ENCODE data around the gene GTF3C2. TPM values are rescaled to one million over a fixed set of nuclear protein-coding genes. Genes with fewer than 3 reads are reported as not detected.

The GTF3C2 gene
- total and polyA plus RNA-seq, 2 of the 4 experiments (the other 2 are of a cell fraction) = 25.5 to 36.9 TPM

DNA sequence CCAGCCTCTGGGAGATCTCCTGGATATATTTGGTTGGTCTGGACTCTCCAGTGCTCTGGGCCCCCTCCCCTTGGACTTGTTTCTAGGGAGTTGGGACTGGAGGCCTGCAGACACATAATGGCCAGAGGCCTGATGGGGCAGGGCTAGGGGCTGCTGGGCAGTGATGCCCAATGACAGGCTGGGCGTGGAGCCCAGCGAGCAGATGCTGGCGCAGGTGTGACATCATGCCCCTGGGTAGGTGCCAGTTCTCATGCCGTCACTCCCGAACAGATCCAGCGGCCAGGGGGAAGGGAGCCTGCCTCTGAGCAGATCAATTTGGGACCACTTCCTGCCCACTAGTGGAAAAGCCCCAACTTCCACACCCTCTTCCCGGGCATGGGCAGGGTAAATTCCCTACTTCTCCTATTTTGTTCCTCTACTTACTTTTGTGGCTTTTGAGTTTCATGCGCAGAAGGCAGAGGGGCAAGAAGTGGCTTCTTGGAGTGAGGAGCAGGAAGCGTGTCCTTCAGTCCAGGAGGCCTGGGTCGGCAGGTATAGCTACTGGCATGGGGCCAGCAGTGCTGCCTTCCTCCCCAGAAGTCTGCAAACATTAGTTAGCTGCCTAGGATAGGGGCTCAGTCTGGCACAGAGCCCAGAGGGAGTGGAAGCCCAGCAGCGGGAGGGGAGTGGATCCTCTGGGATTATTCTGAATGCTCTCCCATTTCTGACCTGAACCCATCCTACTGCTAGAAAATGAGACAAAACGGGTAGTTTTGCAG, 39.7 kb downstream of the GTF3C2 start:
- H3K27ac ChIP-seq (ENCODE audit: insufficient read depth, low read length) = no peak overlapping the region
- H3K4me1 ChIP-seq (ENCODE audit: control insufficient read depth, insufficient read depth, low read length) = peaks cover 7% of the 10 kb centered on the region
- peaks cover 7 to 29% of the 10 kb centered on the region in 2 experiments for H3K79me1 ChIP-seq (ENCODE audit: low read depth in 1 of 2, low read length in 2 of 2)
- H2BK15ac ChIP-seq (ENCODE audit: low read depth, low read length) = no peak overlapping the region
- H3K56ac ChIP-seq (ENCODE audit: extremely low read depth, insufficient read depth, low read length) = no peak overlapping the region
- ATAC-seq (ENCODE audit: low read depth) (no peak), DNase-seq (no peak)
- H3K23ac ChIP-seq (ENCODE audit: low read depth, low read length) = no peak overlapping the region
- no peak overlapping the region for H3K18ac ChIP-seq (ENCODE audit: low read depth, low read length)
- no peak overlapping the region for H4K8ac ChIP-seq (ENCODE audit: low read depth in 2 of 2, low read length in 2 of 2)
- H3K9me3 ChIP-seq (ENCODE audit: control insufficient read depth, insufficient read depth, low read length) = no peaks in the 10 kb centered on the region
- no peak overlapping the region for H2AFZ ChIP-seq (replicated peaks; ENCODE audit: low read length, poor library complexity)
- H3K36me3 ChIP-seq (ENCODE audit: control insufficient read depth, insufficient read depth, low read length) = peaks cover 11% of the 10 kb centered on the region
- no peak overlapping the region for H4K91ac ChIP-seq (ENCODE audit: insufficient read depth, low read depth, low read length)
- no peaks in the 10 kb centered on the region for H3K27me3 ChIP-seq (ENCODE audit: control insufficient read depth, insufficient read depth, low read length)
- H3K4ac ChIP-seq (ENCODE audit: low read depth, low read length) = no peak overlapping the region
- H3K9ac ChIP-seq (ENCODE audit: low read depth, low read length) = no peak overlapping the region
- no peaks in the 10 kb centered on the region for H4K20me1 ChIP-seq (ENCODE audit: insufficient read depth, low read length)
- 91% methylated on average over 6 of the region's 12 CpGs; no CpG with 5 or more reads in 1 of the 2 experiments for WGBS, 2 experiments (ENCODE audit: extremely low coverage in 2 of 2, insufficient read length in 1 of 2)
- ChIA-PET POLR2A (ENCODE audit: unreplicated experiment) (no interaction called here), CTCF (no interaction called here)
- H3K9me1 ChIP-seq (ENCODE audit: insufficient read depth, low read length) = peaks cover 7% of the 10 kb centered on the region; the same call in 1 of the 2 replicates
- in situ Hi-C loops (cut with MboI; ENCODE audit: low sequenced_read_pairs) (no loop called here), dilution Hi-C loops (cut with HindIII; ENCODE audit: low sequenced_read_pairs, unreplicated experiment) (no loop called here), intact Hi-C loops (cut with micrococcal nuclease) (no loop called here)
- no peak overlapping the region for H3K4me3 ChIP-seq (ENCODE audit: insufficient read depth, low read depth, low read length)
- no peak overlapping the region for H3K14ac ChIP-seq (replicated peaks; ENCODE audit: low read depth, low read length)
- TF ChIP-seq, protein P1, sequence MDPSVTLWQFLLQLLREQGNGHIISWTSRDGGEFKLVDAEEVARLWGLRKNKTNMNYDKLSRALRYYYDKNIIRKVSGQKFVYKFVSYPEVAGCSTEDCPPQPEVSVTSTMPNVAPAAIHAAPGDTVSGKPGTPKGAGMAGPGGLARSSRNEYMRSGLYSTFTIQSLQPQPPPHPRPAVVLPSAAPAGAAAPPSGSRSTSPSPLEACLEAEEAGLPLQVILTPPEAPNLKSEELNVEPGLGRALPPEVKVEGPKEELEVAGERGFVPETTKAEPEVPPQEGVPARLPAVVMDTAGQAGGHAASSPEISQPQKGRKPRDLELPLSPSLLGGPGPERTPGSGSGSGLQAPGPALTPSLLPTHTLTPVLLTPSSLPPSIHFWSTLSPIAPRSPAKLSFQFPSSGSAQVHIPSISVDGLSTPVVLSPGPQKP (IDR thresholded peaks at IDR 0.05; ENCODE audit: borderline replicate concordance, low read depth, low read length) = no peak
- no peak for TF ChIP-seq NFE2L2 (IDR thresholded peaks at IDR 0.05; ENCODE audit: low read depth, low read length)
- TF ChIP-seq FOS (IDR thresholded peaks at IDR 0.05; ENCODE audit: low read depth, low read length) = no peak
- TF ChIP-seq, protein P2, sequence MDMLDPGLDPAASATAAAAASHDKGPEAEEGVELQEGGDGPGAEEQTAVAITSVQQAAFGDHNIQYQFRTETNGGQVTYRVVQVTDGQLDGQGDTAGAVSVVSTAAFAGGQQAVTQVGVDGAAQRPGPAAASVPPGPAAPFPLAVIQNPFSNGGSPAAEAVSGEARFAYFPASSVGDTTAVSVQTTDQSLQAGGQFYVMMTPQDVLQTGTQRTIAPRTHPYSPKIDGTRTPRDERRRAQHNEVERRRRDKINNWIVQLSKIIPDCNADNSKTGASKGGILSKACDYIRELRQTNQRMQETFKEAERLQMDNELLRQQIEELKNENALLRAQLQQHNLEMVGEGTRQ (IDR thresholded peaks at IDR 0.05; ENCODE audit: low read depth, low read length) = no peak
- TF ChIP-seq RAD21 (IDR thresholded peaks at IDR 0.05; ENCODE audit: low read length) = no peak
- no peak for TF ChIP-seq POLR2A (IDR thresholded peaks at IDR 0.05; ENCODE audit: low read depth, low read length)
- TF ChIP-seq RFX5 (IDR thresholded peaks at IDR 0.05; ENCODE audit: low read depth, low read length) = no peak
- TF ChIP-seq, protein P3, sequence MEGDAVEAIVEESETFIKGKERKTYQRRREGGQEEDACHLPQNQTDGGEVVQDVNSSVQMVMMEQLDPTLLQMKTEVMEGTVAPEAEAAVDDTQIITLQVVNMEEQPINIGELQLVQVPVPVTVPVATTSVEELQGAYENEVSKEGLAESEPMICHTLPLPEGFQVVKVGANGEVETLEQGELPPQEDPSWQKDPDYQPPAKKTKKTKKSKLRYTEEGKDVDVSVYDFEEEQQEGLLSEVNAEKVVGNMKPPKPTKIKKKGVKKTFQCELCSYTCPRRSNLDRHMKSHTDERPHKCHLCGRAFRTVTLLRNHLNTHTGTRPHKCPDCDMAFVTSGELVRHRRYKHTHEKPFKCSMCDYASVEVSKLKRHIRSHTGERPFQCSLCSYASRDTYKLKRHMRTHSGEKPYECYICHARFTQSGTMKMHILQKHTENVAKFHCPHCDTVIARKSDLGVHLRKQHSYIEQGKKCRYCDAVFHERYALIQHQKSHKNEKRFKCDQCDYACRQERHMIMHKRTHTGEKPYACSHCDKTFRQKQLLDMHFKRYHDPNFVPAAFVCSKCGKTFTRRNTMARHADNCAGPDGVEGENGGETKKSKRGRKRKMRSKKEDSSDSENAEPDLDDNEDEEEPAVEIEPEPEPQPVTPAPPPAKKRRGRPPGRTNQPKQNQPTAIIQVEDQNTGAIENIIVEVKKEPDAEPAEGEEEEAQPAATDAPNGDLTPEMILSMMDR (conservative IDR thresholded peaks at IDR 0.05; ENCODE audit: low read depth, low read length) = no peak
- no peak for TF ChIP-seq MAFK (IDR thresholded peaks at IDR 0.05; ENCODE audit: low read depth, low read length)
- no peak for TF ChIP-seq CHD1 (IDR thresholded peaks at IDR 0.05; ENCODE audit: low read depth, low read length)
- TF ChIP-seq SMC3 (IDR thresholded peaks at IDR 0.05; ENCODE audit: low read depth, low read length) = no peak
- no peak for TF ChIP-seq CEBPB (IDR thresholded peaks at IDR 0.05; ENCODE audit: low read depth, low read length)
- no peak for TF ChIP-seq BHLHE40 (IDR thresholded peaks at IDR 0.05; ENCODE audit: low read depth, low read length)
- H2BK20ac ChIP-seq (ENCODE audit: low read depth, low read length) = no peak overlapping the region
- no peak overlapping the region for H4K5ac ChIP-seq (ENCODE audit: low read depth, low read length)
- H2BK120ac ChIP-seq (ENCODE audit: low read depth, low read length) = no peak overlapping the region
- H2BK5ac ChIP-seq (ENCODE audit: low read depth, low read length, poor library complexity, severe bottlenecking) = no peak overlapping the region
- no peak overlapping the region for H3K4me2 ChIP-seq (ENCODE audit: low read depth, low read length)
- no TSS peak for BruUV-seq (replicated peaks)
- no peak overlapping the region for H2AK9ac ChIP-seq (replicated peaks; ENCODE audit: low read depth, low read length, poor library complexity)
- H2AK5ac ChIP-seq (ENCODE audit: low read depth, low read length) = no peak overlapping the region

All from IMR-90 (cell line).